Cardiac muscle cell (in vitro differentiated cells and primary cell): ENCODE data around the gene RBBP8NL. TPM values are rescaled to one million over a fixed set of nuclear protein-coding genes. Genes with fewer than 3 reads are reported as not detected.
A peak's percentile ranks its signal among the peaks of the same experiment; 100 is the strongest.

Source experiments
- DNase-seq, 2 donors: peaks; one replicate each; pipeline versions ENCODE4 v3.0.0 to v3.0.0-alpha.2; 2010 to 2017; ENCODE audit warnings: low read depth in 1 of 2, low spot score in 1 of 2
- H3K27ac ChIP-seq: fragments of 200-600 bp; sonication (generic); 2 replicates; pipeline ENCODE4 v1.5.1; 2016
- H3K27me3 ChIP-seq: fragments of 200-600 bp; sonication (generic); 2 replicates; pipeline ENCODE4 v1.6.0; 2016; ENCODE audit warnings: control low read depth
- H3K36me3 ChIP-seq: fragments of 200-600 bp; sonication (generic); 2 replicates; pipeline ENCODE4 v1.5.1; 2016; ENCODE audit warnings: control low read depth
- H3K4me1 ChIP-seq: fragments of 200-600 bp; sonication (generic); 2 replicates; pipeline ENCODE4 v1.8.1; 2017; ENCODE audit warnings: low read depth, mild to moderate bottlenecking, mixed run types
- H3K4me3 ChIP-seq: fragments of 200-600 bp; sonication (generic); 2 replicates; pipeline ENCODE4 v1.5.1; 2016; ENCODE audit warnings: mild to moderate bottlenecking
- H3K9me3 ChIP-seq: fragments of 200-600 bp; sonication (generic); 2 replicates; pipeline ENCODE4 v1.5.1; 2017; ENCODE audit warnings: low read depth, mild to moderate bottlenecking, control low read depth
- polyA plus RNA-seq: library from polyadenylated mRNA; unstranded; fragments of >200 nt; fragmentation: Nextera tagmentation; extraction: Ambion mirVana; gene quantifications from 2 replicates; pipeline ENCODE4 v1.2.1, GENCODE V29; 2016
- total RNA-seq: library from RNA; depleted of rRNA; stranded (reverse); fragments of >200 nt; gene quantifications from 2 replicates; pipeline ENCODE4 v1.2.3, GENCODE V29; 2016
- TF ChIP-seq, protein P1 (sequence below): IDR thresholded peaks from 2 replicates; pipeline ENCODE4 v1.5.1; 2012; ENCODE audit warnings: low read depth, mild to moderate bottlenecking, low read length

The RBBP8NL gene
- total and polyA plus RNA-seq, 2 experiments from 2014 or later = not detected

DNA sequence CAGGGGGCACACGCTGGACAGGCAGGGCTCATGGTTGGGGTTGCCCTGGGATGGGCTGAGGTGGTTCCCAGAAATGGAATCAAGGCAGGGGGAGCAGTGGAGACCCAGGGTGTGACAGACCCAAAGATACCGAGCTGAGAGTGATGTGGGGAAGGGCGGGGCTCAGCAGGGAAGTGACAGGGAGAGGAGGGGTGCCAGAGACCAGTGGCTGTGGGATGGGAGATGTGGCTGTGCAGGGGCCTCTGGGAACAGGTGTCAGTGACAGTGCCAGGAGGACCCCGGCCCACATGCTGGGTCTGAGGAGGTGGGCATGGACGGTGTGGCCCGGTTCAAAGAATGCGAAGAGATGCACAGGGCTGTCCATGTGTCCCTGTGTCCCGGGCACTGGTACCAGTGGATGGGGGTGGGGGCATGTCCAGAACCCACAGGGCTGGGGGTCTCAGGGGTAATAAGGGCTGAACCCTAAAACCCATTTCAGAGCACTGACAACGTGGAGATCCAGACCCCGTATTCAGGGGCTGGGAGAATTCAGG, 21.3 kb downstream of the RBBP8NL start:
- peaks cover 28% of the 10 kb centered on the region for H3K4me1 ChIP-seq
- no peaks in the 10 kb centered on the region for H3K9me3 ChIP-seq
- no peaks in the 10 kb centered on the region for H3K27me3 ChIP-seq
- no peaks in the 10 kb centered on the region for H3K36me3 ChIP-seq
- no peak overlapping the region for H3K27ac ChIP-seq
- TF ChIP-seq, protein P1, sequence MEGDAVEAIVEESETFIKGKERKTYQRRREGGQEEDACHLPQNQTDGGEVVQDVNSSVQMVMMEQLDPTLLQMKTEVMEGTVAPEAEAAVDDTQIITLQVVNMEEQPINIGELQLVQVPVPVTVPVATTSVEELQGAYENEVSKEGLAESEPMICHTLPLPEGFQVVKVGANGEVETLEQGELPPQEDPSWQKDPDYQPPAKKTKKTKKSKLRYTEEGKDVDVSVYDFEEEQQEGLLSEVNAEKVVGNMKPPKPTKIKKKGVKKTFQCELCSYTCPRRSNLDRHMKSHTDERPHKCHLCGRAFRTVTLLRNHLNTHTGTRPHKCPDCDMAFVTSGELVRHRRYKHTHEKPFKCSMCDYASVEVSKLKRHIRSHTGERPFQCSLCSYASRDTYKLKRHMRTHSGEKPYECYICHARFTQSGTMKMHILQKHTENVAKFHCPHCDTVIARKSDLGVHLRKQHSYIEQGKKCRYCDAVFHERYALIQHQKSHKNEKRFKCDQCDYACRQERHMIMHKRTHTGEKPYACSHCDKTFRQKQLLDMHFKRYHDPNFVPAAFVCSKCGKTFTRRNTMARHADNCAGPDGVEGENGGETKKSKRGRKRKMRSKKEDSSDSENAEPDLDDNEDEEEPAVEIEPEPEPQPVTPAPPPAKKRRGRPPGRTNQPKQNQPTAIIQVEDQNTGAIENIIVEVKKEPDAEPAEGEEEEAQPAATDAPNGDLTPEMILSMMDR = no peak
- peak overlapping the region; percentile 84 for H3K4me3 ChIP-seq
- DNase-seq = no peak

DNA sequence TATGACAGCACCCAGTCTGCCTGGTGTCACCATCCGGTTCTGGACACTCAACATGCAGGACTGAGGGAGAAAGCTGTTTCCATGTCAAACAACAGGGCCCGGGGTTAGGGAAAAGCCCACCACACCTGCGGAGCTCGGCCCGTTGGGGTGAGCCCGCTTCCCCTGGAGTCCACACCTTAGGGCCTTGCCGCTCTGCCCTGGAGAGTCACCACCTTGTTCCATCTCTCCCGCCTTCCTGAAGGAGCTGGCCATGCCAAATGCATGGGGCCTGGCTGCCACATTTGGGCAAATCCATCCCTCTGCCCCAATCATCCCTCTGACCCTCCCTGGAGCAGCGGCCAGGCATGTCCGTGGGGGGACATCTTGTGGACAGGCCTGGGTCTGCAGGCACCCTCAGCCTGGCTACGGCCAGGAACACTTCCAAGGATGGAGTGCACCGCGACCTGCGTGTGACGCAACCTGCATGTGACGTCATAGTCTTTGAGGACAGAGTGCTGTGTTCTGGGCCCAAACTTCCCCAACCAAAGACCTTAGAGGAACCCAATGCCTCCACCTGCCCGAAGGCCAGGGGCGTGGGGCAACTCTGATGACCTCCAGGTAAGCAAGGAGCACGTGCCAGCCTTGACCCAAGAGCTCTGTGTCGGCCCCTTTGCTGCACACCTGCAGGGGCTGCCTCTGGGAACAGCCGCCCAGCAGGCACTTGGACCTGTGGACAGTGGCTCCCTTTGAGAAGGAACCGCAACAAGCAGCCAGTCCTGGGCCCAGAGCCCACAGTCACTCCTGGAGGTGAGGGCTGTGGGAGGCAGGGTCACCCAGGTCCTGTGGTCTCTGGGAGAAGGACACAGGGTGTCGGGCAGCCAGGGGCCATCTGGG, 22.0 kb downstream of the RBBP8NL start:
- DNase-seq = peak; percentile 62 to 74
- peaks cover 25% of the 10 kb centered on the region for H3K4me1 ChIP-seq
- H3K27ac ChIP-seq = no peak overlapping the region
- H3K36me3 ChIP-seq = no peaks in the 10 kb centered on the region
- H3K4me3 ChIP-seq = no peak overlapping the region
- H3K27me3 ChIP-seq = no peaks in the 10 kb centered on the region
- H3K9me3 ChIP-seq = no peaks in the 10 kb centered on the region
- TF ChIP-seq, protein P1 = peak; percentile 64

DNA sequence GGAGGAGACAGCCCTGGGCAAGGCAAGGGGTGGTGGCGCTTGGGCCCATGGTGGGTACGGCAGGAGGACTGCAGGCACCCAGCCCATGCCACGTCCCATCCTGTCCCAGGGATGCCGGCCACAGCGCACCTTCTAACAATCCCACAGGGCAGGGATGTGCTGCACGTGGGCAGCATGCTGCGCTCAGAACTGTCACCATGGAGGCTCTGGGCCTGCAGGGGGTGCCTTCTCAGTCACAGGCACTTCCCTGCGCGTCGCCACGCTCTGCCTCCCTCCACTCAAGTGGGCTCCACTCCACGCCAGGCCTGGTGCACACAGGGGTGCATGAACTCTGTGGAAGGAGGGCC, 22.6 kb downstream of the RBBP8NL start:
- TF ChIP-seq, protein P1 = no peak
- H3K36me3 ChIP-seq = no peaks in the 10 kb centered on the region
- DNase-seq = no peak
- no peaks in the 10 kb centered on the region for H3K9me3 ChIP-seq
- no peak overlapping the region for H3K4me3 ChIP-seq
- H3K27ac ChIP-seq = no peak overlapping the region
- H3K4me1 ChIP-seq = peaks cover 19% of the 10 kb centered on the region
- no peaks in the 10 kb centered on the region for H3K27me3 ChIP-seq

DNA sequence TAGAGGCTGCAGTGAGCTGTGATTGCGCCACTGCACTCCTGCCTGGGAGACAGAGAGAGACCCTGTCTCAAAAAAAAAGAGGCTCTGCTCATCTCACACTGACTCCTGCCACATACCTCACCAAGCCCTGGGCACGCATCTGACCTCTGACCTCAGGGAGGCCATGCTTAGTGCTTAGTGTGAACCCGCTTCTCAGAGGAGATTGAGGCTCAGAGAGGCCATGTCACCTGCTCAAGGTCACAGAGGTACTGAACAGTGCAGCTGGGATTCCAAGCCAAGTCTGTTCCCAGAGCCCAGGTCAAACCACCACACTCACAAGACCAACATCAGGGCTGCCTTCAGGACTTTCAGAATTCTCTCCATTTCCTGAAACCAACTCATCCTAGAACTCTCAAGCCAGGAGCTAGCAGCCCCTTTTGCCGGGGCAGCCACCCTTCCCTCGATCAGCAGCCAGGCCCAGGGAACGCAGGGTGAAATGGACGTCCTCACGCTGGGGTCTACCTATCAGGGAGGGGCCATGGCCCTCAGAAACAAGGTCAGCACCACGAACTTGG, 23.1 kb downstream of the RBBP8NL start:
- Histone ChIP-seq H3K9me3 (no peaks in the 10 kb centered on the region), H3K27ac (no peak overlapping the region), H3K36me3 (no peaks in the 10 kb centered on the region), H3K4me3 (no peak overlapping the region), H3K27me3 (no peaks in the 10 kb centered on the region), H3K4me1 (peaks cover 17% of the 10 kb centered on the region)
- no peak for DNase-seq
- TF ChIP-seq, protein P1 = no peak

DNA sequence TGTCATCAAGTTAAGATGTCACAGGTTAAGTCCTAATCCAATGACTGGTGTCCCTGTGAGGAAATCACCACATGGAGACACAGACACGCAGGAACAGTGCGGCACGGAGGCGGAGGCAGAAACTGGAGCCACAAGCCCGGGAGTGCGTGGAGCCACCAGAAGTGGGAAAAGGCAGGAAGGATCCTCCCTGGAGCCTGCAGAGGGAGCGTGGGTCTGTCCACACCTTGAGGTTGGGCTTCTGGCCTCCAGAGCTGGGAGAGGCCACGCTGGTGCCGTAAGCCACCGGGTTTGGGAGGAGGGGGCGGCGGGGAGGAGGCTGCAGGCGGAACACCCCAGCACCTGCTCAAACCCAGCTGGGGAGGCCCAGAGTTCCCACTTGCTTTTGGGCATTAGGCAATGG, 24.0 kb downstream of the RBBP8NL start:
- Histone ChIP-seq H3K4me1 (peaks cover 17% of the 10 kb centered on the region), H3K27ac (no peak overlapping the region), H3K36me3 (no peaks in the 10 kb centered on the region), H3K4me3 (no peak overlapping the region), H3K27me3 (no peaks in the 10 kb centered on the region), H3K9me3 (no peaks in the 10 kb centered on the region)
- DNase-seq = no peak
- TF ChIP-seq, protein P1 = no peak
